Ramos (cell line): Measurements from ENCODE around the gene PDSS2.
"Not testable (repeated sequence)": the region's sequence is repeated elsewhere in the genome, so short reads cannot be mapped to it uniquely, and the experiment has no call there.

ENCODE experiments used
- in situ Hi-C: fragments of 300-500 bp; cut with MboI; formaldehyde crosslinking; loops from one replicate; pipeline ENCODE4 v1.14.3; 2022; ENCODE audit warnings: low sequenced_read_pairs; ENCODE audit not compliant: unreplicated experiment

PDSS2 gene

DNA sequence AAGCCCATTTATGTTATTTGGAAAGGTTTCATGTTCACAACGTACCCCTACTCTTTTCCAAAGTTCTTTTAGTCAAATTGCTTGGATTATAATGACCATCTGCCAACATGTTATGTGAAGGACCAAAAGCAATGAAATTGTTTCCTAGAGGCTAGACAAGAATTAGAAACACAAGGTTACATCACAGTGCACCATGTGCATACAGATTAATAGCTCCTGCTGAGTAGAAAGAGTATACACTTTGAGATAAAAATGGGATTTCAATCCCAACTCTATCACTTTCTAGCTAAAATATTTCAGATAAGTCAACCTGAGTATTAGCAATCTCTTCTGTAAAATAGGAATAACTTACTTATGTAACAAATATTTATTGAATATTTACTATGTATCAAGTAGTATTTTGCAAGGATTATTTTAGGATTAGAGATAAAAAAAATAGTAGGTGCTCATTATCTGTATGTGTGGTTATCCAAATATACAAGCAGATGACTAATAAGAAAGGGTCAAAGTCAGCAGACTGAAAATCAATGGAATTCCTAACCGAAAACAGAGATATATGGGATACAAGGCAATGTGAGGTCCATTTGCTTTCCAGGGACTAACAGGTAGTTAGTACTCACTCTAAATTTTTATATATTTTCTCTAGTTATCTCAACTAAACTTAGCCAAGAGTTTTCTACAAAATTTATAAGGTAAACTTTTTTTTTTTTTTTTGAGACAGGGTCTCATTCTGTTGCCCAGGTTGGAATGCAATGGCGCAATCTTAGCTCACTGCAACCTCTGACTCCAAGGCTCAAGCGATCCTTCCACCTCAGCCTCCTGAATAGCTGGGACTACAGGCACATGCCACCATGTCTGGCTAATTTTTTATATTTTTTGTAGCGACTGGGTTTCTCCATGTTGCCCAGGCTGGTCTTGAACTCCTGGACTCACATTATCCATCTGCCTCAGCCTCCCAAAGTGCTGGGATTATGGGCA is 127.7 kb downstream of the PDSS2 start:
- in situ Hi-C loops: no loop called here

DNA sequence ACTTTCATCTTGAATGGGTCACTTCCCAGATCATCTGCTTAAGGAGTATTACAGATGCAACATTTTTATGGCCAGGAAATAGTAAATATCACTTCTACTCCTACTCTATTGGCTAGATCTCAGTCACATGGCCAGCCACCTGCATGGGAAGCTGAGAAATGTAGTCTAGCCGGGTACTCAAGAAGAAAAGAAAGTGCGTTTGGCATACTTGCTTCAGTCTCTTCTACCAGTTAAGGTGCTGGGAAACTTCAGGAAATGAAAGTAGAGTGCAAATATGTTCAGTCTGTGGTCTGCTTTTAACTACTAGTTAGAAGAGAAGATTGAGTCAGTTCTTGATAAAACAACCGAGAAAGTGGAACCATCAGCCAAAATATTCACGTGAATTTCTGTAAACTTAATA is 129.2 kb downstream of the PDSS2 start:
- in situ Hi-C loops: no loop called here

DNA sequence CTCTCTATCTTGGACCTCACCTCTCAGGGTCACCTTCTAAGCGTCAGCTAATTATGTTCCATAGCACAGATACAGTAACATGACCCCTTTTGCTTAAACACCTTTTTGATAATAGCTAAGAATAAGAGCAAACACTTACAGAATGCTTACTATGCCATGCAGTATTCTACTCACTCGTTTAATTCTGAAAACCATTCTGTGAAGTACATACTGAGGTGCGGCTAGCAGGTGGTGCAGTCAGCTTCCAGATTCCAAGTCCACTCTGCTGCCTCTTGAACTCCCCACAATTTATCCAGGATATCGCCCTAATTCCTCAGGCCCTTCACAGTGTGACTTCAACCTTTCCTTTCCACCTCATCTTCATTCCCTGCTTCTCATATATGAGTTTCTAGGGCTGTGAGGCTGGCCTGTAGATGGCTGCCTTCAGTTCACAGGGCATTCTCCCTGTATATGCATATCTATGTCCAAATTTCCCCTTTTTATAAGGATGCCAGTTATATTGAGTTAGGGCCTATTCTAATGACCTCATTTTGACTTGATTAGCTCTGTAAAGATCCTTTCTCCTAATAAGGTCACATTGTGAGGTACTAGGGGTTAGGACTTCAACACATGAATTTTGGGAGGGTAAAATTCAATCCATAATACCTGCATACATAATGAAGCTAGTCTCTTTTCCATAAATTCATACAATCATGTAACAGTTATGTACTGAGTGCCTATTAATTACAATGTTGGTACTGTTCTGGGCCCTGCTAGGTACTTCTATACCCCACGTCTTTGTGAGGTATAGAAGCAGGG is 130.1 kb downstream of the PDSS2 start:
- in situ Hi-C loops: no loop called here

DNA sequence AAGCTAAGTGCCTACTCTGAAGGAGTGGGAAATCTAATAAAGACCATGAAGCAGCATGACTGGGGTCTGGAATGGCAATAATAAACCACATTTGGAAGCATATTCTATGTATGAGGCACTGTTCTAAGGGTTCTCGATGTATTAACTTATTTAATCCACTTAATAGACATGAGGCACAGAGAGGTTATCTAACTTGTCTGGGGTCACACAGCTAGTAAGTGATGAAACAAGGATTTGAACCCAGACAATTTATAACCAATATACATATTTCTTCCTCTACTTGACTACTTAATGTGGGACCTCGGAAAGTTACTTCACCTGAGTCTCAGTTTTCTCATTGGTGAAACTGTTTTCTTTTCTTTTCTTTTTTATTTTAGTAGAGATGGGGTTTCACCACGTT is 131.3 kb downstream of the PDSS2 start:
- in situ Hi-C loops: no loop called here

DNA sequence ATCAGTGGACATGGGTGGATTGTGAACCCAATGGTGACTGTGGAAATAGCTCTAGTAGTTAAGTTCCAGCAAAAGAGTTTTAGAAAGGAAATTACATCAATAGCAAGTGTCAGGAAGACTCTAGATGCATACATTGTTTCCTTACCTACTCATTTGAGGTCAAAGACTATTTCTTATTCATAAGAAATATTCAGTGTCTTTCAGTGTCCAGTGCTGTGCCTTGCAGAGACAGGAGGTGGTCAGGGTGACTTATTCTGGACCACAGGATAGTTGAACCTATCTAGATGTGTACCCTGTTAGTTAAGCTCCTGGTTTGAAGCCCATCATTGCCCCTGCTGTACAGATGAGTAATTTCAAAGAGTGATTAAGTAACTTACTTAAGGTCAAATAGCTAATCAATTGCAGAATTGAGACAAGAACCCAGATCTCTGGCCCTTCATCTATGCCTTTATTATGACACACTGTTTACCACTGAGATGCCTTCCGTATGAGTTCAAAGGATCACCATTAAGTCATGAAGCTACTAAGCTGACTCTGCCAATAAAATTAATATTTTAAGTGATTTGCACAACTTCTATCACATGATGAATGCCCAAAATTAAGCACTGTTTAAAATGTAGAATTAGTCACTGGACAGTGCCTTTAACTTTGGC is 136.1 kb downstream of the PDSS2 start:
- in situ Hi-C loops: no loop called here

DNA sequence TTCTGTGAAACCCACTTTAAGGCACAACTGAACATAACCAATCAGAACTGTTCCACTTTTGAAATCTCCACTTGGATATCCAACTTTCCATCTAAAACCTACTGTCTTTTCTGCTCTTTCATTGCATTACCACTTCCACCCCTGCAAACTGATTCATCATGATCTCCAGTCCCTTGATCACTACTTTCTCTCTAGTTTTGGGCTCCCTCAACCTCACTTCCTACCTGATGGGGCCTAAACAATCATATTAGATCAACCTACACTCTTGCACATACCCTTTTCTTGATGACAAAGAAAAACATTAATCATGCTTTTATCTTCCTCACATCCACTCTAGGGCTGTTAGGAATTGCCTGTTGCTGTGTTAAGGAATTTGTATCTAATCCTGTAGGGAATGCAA is 137.6 kb downstream of the PDSS2 start:
- in situ Hi-C loops: no loop called here

DNA sequence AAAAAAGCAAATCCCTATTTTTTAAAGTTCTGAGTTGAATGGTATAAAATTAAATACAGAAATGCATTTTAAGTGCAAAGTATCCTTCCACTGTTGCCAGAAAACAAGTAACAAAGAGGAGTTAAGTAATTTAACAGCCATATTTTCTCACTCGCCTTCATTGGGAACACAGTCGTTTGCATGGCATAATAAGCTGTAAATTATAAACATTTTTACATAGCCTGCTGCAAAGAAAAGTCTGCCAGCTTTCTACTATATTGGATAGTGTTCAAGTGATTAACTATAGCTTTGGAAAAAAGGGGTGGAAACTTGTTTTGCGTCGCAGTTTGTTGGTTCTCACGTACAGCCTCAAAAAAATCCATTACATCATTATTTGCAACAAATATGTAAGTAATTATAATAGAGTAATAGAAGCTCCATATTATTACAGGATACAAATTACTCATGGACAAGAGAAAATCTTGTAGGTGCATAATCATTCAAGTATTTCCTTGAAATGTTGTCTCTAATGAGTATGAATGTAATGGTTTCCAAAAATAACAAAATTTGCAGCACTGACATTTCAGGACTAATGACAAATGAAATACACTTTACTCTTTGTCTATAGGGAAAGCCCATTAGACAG is 139.3 kb downstream of the PDSS2 start:
- in situ Hi-C loops: loop anchor here (10.0 kb wide), 1 partner anchor 345 kb away; no protein-coding TSS in a partner anchor

DNA sequence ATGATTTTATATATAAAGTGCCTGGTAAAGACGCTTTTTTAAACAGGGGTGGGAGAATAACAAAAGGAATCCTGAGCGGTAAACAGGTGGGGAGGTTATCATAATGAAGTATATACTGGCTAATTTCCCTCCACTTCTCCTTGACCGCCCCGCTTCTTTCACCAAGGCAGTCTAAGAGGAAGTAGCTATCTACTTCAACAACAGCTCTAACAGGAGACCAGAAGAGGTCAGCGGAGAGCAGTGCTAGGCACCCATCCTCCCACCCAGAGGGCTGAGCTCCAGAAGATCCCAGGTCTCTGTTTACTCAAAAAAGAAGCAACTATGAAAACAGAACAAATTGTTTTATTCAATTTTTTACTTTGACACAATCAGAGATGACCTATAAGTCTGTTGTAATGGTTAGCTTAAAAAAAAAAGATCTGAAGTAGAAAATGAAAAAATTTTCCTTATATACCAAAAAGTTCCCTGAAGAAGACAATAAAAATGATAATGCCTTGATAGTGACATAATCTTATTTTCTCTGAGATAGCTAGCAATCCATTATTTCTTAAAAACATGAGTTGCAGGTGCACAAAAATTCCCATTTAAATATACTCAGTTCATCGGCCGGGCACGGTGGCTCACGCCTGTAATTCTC is 141.1 kb downstream of the PDSS2 start:
- in situ Hi-C loops: loop anchor here (10.0 kb wide), 1 partner anchor 347 kb away; no protein-coding TSS in a partner anchor

DNA sequence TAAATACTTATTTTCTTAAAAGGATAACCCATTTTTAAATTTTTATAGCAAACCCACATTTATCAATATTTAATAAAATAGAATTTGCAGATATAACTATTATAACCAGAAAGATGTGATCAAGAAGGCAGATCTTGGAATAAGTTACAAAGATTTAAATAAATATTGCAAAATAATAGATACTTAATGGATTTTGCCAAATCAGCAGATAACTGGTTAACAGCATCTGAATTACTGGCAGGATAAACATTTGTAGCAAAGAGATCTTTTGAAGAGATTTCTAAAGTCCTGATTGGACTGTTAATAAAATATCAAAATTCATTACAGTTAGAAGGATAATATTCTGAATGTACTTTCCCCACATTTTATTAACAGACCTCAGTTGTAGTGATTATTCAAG is 144.2 kb downstream of the PDSS2 start:
- in situ Hi-C loops: loop anchor here (10.0 kb wide), 1 partner anchor 350 kb away; no protein-coding TSS in a partner anchor

DNA sequence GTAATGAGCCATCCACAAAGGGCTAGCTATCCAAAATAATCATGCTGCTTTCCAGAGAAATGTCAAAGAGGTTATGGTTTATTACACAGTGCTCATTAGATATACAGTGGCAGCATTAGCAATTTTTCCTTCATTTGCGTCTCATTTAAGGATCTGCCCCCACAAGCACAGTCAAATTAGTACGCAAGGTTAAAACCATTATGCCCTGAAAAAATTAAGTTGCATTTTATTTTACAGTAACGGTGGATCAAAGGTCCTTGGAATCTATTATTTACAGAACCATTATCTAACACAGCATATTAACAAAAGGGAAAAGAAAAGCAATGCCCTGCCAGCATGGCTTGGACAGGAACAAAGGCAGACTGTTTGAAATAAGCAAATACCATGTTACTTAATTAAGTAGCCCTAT is 144.8 kb downstream of the PDSS2 start:
- in situ Hi-C loops: loop anchor here (10.0 kb wide), 1 partner anchor 350 kb away; no protein-coding TSS in a partner anchor

DNA sequence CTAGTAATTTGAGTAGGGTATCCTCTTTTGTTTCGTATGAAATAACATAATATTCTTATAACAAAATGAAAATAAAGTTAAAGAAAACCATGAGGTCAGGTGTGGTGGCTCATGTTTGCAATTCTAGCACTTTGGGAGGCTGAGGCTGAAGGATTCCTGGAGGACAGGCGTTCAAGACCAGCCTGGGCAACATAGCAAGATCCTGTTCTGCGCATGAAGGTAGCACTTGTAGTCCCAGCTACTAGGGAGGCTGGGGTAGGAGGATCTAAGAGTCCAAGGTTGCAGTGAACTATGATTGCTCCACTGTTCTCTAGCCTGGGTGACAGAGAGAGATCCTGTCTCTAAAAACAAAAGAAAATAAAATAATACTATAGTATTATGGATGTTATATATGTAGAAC is 145.6 kb downstream of the PDSS2 start:
- in situ Hi-C loops: loop anchor here (10.0 kb wide), 1 partner anchor 351 kb away; no protein-coding TSS in a partner anchor

DNA sequence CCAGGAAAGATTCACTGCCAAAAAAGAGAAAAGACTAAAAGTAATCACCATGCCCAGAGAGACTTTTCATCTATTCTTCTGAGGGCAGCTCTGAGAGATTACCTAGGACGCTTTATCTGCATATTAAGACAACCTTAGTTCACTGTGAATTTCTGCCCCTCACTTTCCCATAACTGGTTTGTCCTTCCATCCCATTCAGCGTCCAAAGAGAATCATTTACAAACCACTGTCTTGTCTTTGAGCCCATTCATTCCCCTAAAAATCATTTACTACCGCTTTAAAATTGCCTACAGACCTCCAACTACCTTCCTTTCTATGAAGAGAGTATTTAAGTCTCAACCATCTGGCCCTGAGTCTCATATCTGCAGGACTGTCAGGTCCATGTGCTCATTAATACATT is 149.0 kb downstream of the PDSS2 start:
- in situ Hi-C loops: loop anchor here (10.0 kb wide), 1 partner anchor 354 kb away; no protein-coding TSS in a partner anchor

DNA sequence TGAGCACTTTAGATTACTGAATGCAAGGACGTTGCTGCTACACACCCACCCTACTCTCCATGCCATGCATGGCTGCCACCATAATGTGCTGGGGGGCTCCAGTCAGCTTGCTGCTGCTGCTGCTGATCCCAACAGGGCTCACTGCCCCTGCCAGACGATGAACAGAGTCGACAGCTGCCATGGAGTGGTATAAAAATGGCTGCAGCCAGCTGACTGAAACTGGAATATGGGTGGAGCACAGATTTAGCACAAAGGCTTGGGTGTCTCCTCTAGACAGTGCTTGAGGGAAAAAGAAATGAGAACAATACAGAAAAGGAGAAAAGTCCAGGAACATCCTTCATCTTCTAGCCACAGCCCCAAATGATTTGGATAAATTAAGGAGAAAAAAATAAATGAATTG is 150.7 kb downstream of the PDSS2 start:
- in situ Hi-C loops: no loop called here

DNA sequence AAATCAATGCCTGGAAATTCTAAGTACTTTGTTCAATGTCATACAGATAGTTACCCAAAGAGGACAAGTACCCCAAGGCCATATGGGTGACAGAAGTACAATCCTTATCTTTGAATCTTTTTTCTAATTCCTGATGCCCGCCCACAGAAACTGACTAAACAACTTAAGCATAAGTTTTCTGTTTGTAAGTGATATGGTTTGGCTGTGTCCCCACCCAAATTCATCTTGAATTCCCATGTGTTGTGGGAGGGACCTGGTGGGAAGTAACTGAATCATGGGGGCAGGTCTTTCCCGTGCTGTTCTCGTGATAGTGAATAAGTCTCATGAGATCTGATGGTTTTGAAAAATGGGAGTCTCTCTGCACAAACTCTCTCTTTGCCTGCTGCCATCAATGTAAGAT is 153.4 kb downstream of the PDSS2 start:
- in situ Hi-C loops: not testable (repeated sequence)

DNA sequence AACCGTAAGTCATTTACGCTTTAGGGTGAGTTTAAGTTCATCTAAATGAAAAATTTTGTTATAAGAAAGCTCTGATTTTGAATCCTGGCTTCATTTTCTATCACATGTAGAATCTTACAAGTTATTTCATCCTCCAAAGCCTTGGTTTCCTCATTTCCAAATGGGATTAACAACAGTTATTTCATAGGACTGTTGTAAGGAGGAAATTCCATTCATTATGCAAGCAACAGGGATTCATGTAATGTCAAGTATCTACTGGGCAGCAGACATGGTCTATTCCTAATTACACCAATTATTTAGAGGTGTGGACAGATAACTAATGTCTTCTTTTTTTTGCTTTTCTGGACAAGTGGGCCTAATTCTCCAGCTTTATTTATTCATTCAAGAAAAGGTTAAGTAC is 154.0 kb downstream of the PDSS2 start:
- in situ Hi-C loops: no loop called here

DNA sequence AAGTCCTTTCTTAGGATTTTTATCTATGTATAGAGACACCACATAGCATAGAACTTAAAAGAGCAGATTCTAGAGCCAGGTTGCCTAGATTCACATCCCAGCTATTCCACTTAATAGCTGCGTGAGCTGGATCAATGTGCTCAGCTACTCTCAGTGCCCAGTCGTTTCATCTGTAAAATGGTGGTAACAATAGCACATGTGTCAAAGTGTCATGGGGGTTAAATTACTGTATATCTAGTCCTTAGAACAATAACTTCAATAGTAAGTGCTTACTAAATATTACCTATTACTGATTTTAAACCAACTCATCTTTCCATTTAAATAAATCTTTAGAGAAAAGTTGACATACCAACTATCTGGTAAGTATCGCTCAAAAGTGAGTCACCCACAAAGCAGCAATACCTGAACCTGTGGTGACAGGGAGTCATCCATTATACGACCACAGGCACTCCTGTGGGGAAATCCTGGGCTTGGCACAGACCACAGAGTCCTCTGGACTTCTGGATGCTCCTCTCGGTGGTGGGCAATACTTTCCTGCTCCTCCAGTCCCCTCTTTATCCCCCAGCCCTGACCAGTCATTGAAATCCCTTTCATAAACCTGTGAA is 154.8 kb downstream of the PDSS2 start:
- in situ Hi-C loops: no loop called here

DNA sequence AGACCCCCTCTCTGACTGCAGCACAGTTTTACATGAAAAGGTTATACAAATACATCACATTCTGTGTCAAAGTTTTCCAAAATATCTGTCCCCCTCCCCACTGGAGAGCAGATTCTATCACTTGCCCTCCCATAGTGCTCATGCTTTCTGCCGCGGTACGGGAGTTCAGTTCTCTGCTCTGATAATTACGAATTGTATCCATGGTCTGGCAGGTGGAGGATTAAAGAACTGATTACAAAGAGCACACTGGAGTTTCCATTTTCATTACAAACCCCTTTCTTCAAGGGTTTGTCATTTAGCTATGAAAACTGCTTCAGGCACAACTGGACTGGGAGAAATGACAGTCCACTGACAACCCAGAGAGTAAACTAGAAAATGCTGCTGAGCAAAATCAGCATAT is 166.0 kb downstream of the PDSS2 start:
- in situ Hi-C loops: no loop called here

DNA sequence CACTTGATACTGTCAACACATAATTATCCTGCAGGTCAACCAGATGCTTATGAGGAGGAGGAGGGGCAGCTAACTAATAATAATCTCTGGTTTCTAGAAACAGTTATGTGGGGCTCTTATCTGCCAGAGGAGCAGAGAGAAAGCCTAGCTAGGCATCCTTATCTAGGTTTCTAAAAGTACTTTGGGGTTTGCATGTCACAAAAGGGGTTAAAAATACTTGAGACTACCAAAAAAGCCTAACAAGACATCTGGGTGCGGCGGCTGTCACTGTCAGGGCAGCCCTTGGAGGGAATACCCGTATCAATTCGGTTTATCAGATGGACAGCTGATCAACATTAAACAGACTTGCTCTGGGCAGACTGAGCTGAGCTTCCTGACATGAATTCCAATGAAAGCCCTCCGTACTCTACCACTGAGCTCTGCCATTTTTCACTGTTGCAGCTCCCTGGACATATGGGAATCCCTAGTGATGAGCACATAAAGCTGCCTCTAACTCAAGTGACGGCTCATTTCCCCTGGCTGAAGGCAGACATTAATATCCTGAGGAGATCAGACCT is 166.6 kb downstream of the PDSS2 start:
- in situ Hi-C loops: no loop called here

DNA sequence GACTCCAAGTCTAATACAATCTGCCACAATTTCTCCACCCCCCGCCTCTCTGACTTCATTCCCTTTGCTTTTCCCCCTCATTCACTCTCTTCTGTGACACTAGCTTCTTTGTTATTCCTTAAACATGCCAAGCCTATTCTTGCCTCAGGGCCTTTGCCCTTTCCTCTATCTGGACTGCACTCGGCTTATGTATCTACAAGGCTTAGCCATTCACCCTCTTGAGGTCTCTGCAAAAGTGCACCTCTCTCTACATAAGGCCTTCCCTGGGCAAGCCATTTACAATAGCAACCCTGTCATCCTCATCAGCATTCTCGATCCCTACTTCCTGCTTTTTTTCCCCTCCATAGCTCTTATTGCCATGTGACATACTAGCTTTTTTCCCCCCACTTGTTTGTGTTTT is 168.9 kb downstream of the PDSS2 start:
- in situ Hi-C loops: no loop called here
